Activated CD8-positive, alpha-beta memory T cell treated with anti-CD3 and anti-CD28 coated beads for 4 hours (primary cell): ENCODE data around the gene ZNRF1.
"Not testable (repeated sequence)": the region's sequence is repeated elsewhere in the genome, so short reads cannot be mapped to it uniquely, and the experiment has no call there.

Experiments
- DNase-seq, 2 donors: peaks; one replicate each; pipeline ENCODE4 v3.0.0-alpha.2; 2020; ENCODE audit warnings: low read depth in 2 of 2

The ZNRF1 gene

GRCh38 chr16:75002474-75002873 is 3.6 kb downstream of the ZNRF1 start:
- no peak for DNase-seq

- no peak for DNase-seq
Measured at GRCh38 chr16:75003931-75004330, 5.1 kb downstream of the ZNRF1 start.

- DNase-seq, result no peak
Measured at GRCh38 chr16:75004460-75004859, 5.6 kb downstream of the ZNRF1 start.

GRCh38 chr16:75005697-75006096 is 6.9 kb downstream of the ZNRF1 start:
- no peak for DNase-seq

- no peak for DNase-seq
Measured at GRCh38 chr16:75007443-75007842, 8.6 kb downstream of the ZNRF1 start.

GRCh38 chr16:75010427-75010826 is 11.6 kb downstream of the ZNRF1 start:
- no peak for DNase-seq

GRCh38 chr16:75011634-75012307 is 12.9 kb downstream of the ZNRF1 start:
- peak in 1 of 2 donors; percentile 19 for DNase-seq

- DNase-seq, result no peak
Measured at GRCh38 chr16:75012380-75013081, 13.7 kb downstream of the ZNRF1 start.

GRCh38 chr16:75013123-75013522 is 14.3 kb downstream of the ZNRF1 start:
- not testable (repeated sequence) for DNase-seq

- no peak for DNase-seq
Measured at GRCh38 chr16:75014318-75014717, 15.5 kb downstream of the ZNRF1 start.

GRCh38 chr16:75016451-75017081 is 17.7 kb downstream of the ZNRF1 start:
- DNase-seq, result not testable (repeated sequence)

GRCh38 chr16:75017670-75018525 is 19.1 kb downstream of the ZNRF1 start:
- DNase-seq, result no peak

- DNase-seq, result no peak
Measured at GRCh38 chr16:75019007-75019406, 20.2 kb downstream of the ZNRF1 start.

- no peak for DNase-seq
Measured at GRCh38 chr16:75019586-75019985, 20.8 kb downstream of the ZNRF1 start.

GRCh38 chr16:75021410-75021809 is 22.6 kb downstream of the ZNRF1 start:
- DNase-seq, result no peak

GRCh38 chr16:75022567-75022966 is 23.7 kb downstream of the ZNRF1 start:
- no peak for DNase-seq

- DNase-seq, result no peak
Measured at GRCh38 chr16:75023009-75023408, 24.2 kb downstream of the ZNRF1 start.

- DNase-seq, result no peak
Measured at GRCh38 chr16:75024182-75024581, 25.4 kb downstream of the ZNRF1 start.

GRCh38 chr16:75024594-75024993 is 25.8 kb downstream of the ZNRF1 start:
- no peak for DNase-seq

GRCh38 chr16:75025761-75026160 is 26.9 kb downstream of the ZNRF1 start:
- no peak for DNase-seq

- not testable (repeated sequence) for DNase-seq
Measured at GRCh38 chr16:75026239-75026891, 27.5 kb downstream of the ZNRF1 start.
